GM12801 (cell line): Measurements from ENCODE around the gene SMPDL3A.

Experiments used
- TF ChIP-seq, protein P1 (sequence below): IDR thresholded peaks from one replicate; pipeline ENCODE4 v1.5.1; 2011; ENCODE audit warnings: control low read depth; ENCODE audit not compliant: insufficient read length; ENCODE audit errors: extremely low read depth

SMPDL3A gene

DNA sequence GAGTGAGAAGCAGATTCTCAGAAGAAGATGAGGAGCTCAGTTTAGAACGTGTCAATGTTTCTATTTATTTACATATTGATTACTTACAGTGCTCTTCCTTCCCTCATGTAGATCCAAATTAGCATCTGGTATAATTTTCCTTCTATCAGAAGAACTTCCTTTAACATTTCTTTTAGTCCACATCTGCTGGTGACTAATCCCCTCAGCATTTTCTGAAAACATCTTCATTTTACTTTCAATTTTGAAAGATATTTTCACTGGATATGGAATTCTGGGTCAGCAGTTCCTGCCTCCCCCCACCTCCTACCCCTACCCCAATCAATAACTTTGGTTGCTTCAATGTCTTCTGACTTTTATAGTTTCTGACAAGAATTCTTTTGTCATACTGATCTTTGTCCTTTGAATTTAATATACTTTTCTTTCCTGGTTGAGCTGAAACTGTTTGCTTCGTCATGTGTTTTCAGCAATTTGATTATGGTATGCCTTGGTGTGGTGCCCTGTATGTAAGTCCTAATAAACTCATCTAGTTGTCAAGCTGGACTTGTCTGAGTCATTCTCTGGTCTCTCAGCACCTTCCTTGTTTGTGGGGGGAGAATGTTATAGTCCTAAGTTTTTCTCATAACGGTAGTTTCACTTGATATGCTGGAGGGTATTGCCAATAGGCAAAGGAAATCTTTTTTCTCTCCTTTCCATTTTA is 57.0 kb downstream of the SMPDL3A start:
- TF ChIP-seq, protein P1, sequence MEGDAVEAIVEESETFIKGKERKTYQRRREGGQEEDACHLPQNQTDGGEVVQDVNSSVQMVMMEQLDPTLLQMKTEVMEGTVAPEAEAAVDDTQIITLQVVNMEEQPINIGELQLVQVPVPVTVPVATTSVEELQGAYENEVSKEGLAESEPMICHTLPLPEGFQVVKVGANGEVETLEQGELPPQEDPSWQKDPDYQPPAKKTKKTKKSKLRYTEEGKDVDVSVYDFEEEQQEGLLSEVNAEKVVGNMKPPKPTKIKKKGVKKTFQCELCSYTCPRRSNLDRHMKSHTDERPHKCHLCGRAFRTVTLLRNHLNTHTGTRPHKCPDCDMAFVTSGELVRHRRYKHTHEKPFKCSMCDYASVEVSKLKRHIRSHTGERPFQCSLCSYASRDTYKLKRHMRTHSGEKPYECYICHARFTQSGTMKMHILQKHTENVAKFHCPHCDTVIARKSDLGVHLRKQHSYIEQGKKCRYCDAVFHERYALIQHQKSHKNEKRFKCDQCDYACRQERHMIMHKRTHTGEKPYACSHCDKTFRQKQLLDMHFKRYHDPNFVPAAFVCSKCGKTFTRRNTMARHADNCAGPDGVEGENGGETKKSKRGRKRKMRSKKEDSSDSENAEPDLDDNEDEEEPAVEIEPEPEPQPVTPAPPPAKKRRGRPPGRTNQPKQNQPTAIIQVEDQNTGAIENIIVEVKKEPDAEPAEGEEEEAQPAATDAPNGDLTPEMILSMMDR, result no peak

DNA sequence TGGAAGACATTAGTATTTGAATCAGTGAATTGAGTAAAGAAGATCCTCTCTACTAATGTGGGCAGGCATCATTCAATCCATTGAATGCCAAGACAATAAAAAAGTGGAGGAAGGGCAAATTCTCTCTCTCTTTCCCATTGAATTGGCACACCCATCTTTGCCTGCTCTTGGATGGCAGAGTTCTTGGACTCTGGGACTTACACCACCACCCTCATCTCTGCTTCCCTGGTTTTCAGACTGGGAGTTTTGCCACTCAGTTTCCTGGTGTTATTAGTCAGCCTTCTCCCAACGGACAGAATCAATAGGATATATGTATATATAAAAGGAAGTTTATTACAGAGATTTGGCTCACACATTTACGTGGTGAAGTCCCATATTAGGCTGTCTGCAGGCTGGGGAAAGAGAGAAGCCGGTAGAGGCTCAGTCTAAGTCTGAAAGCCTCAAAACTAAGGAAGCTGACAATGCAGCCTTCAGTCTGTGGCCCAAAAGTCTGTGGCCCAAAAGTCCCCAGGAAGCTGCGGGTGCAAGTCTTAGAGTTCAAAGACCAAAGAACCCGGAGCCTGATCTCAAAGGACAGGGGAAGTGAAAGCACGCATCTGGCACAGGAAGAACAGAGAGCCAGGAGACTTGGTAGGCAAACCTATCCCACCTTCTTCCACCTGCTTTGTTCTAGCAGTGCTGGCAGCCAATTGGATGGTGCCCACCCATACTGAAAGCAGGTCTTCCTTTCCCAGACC is 64.4 kb downstream of the SMPDL3A start:
- TF ChIP-seq, protein P1, result no peak
